Caco-2 (cell line): ENCODE measurements around the gene DOCK3. TPM values are rescaled to one million over a fixed set of nuclear protein-coding genes. Genes with fewer than 3 reads are reported as not detected.
"Not testable (repeated sequence)": the region's sequence is repeated elsewhere in the genome, so short reads cannot be mapped to it uniquely, and the experiment has no call there.

Experiments
- BruUV-seq: library from RNA; stranded (reverse); fragments of 400-500 nt; replicated peaks from 2 replicates; lab custom pipeline; 2021; lab: Mats Ljungman, UMichigan
- CTCF ChIA-PET: fragments of 300-600 bp; sonication (Branson Sonifier 250); formaldehyde crosslinking; loops from one replicate; lab custom pipeline; 2022; ENCODE audit warnings: antibody characterized with exemption; lab: Charles Lee
- POLR2A ChIA-PET: fragments of 300-600 bp; sonication (Branson Sonifier 250); formaldehyde crosslinking; loops from one replicate; lab custom pipeline; 2022; ENCODE audit warnings: antibody characterized with exemption; lab: Charles Lee
- DNase-seq, 2 experiments: peaks; one replicate each; pipeline versions ENCODE4 v3.0.0 to v3.0.0-alpha.2; 2020 to 2022
- H3K27me3 ChIP-seq: replicated peaks from 2 replicates; pipeline ENCODE4 v1.6.0; 2011; ENCODE audit warnings: low read length; ENCODE audit not compliant: control insufficient read depth, insufficient read depth
- H3K36me3 ChIP-seq: 2 replicates; pipeline ENCODE4 v1.5.1; 2011; ENCODE audit warnings: low read length; ENCODE audit not compliant: control insufficient read depth, insufficient read depth
- H3K4me1 ChIP-seq: fragments of 250-450 bp; sonication (Bioruptor Pico); 2 replicates; pipeline ENCODE4 v1.5.1; 2020; ENCODE audit warnings: mild to moderate bottlenecking
- H3K4me3 ChIP-seq: 2 replicates; pipeline ENCODE4 v1.5.1; 2011; ENCODE audit warnings: low read depth, mild to moderate bottlenecking, control low read depth, low read length
- H3K9me3 ChIP-seq: fragments of 250-450 bp; sonication (Bioruptor Pico); 2 replicates; pipeline ENCODE4 v1.5.1; 2020; ENCODE audit warnings: mild to moderate bottlenecking, moderate library complexity
- H3K27ac Mint-ChIP-seq: one replicate; pipeline ENCODE4 v1.8.0; 2022; ENCODE audit warnings: mixed read lengths; ENCODE audit not compliant: unreplicated experiment
- H3K27me3 Mint-ChIP-seq: one replicate; pipeline ENCODE4 v1.8.0; 2022; ENCODE audit warnings: mixed read lengths; ENCODE audit not compliant: insufficient read depth, unreplicated experiment
- H3K36me3 Mint-ChIP-seq: one replicate; pipeline ENCODE4 v1.8.0; 2022; ENCODE audit warnings: mild to moderate bottlenecking, mixed read lengths; ENCODE audit not compliant: insufficient read depth, unreplicated experiment
- H3K4me1 Mint-ChIP-seq: one replicate; pipeline ENCODE4 v1.8.0; 2022; ENCODE audit warnings: low read depth, mixed read lengths; ENCODE audit not compliant: unreplicated experiment
- H3K4me3 Mint-ChIP-seq: one replicate; pipeline ENCODE4 v1.8.0; 2022; ENCODE audit warnings: mild to moderate bottlenecking, moderate library complexity, mixed read lengths; ENCODE audit not compliant: unreplicated experiment
- H3K9me3 Mint-ChIP-seq: one replicate; pipeline ENCODE4 v1.8.0; 2022; ENCODE audit warnings: mixed read lengths; ENCODE audit not compliant: unreplicated experiment
- CTCF ChIP-seq, 2 experiments: fragments of 200-600 bp in 1 of 2; IDR thresholded peaks; 1 replicate in 1 of 2; 2 replicates in 1 of 2; pipeline versions ENCODE4 v1.5.1 to v1.8.0; 2011 to 2022; ENCODE audit warnings: antibody characterized with exemption in 1 of 2, control low read depth in 1 of 2, inconsistent platforms in 1 of 2, low read depth in 1 of 2, low read length in 1 of 2, mild to moderate bottlenecking in 1 of 2, moderate library complexity in 1 of 2; ENCODE audit not compliant: insufficient read depth in 1 of 2, severe bottlenecking in 1 of 2, unreplicated experiment in 1 of 2
- intact Hi-C: fragments of 100-400 bp; cut with micrococcal nuclease; formaldehyde crosslinking; loops from one replicate; pipeline ENCODE4 v1.10.0; 2022; ENCODE audit not compliant: unreplicated experiment
- total RNA-seq: library from RNA; stranded (reverse); gene quantifications from 2 replicates; pipeline ENCODE4 v1.2.3, GENCODE V29; 2022

DOCK3 gene
- total RNA-seq, 1 experiment from 2014 or later: 0.05 TPM

- intact Hi-C loops: no loop called here
- no peaks in the 10 kb centered on the region for H3K27me3 ChIP-seq
- no TSS peak for BruUV-seq
- no peaks in the 10 kb centered on the region for H3K36me3 ChIP-seq
- TF ChIP-seq CTCF (IDR thresholded peaks at IDR 0.05; ENCODE audit: insufficient read depth in 1 of 2, low read depth in 1 of 2, low read length in 1 of 2, severe bottlenecking in 1 of 2, unreplicated experiment in 1 of 2): no peak
- Mint-ChIP-seq H3K4me1 (no peaks in the 10 kb centered on the region), H3K9me3 (no peaks in the 10 kb centered on the region), H3K27ac (no peak overlapping the region), H3K36me3 (no peaks in the 10 kb centered on the region), H3K27me3 (peaks cover 20% of the 10 kb centered on the region), H3K4me3 (no peak overlapping the region)
- no peak for DNase-seq
- ChIA-PET CTCF (no interaction called here), POLR2A (no interaction called here)
- no peak overlapping the region for H3K4me3 ChIP-seq
- no peaks in the 10 kb centered on the region for H3K4me1 ChIP-seq
- no peaks in the 10 kb centered on the region for H3K9me3 ChIP-seq
These were observed 569.2 kb downstream of the DOCK3 start for GRCh38 chr3:51243924-51244323.

- Histone ChIP-seq H3K9me3 (no peaks in the 10 kb centered on the region), H3K4me3 (no peak overlapping the region), H3K27me3 (no peaks in the 10 kb centered on the region), H3K4me1 (no peaks in the 10 kb centered on the region), H3K36me3 (no peaks in the 10 kb centered on the region)
- intact Hi-C loops: no loop called here
- TF ChIP-seq CTCF (IDR thresholded peaks at IDR 0.05; ENCODE audit: insufficient read depth in 1 of 2, low read depth in 1 of 2, low read length in 1 of 2, severe bottlenecking in 1 of 2, unreplicated experiment in 1 of 2): no peak
- no TSS peak for BruUV-seq
- no peaks in the 10 kb centered on the region for H3K4me1 Mint-ChIP-seq
- H3K27ac Mint-ChIP-seq: no peak overlapping the region
- peaks cover 8% of the 10 kb centered on the region for H3K27me3 Mint-ChIP-seq
- H3K36me3 Mint-ChIP-seq: no peaks in the 10 kb centered on the region
- no peak overlapping the region for H3K4me3 Mint-ChIP-seq
- ChIA-PET POLR2A (no interaction called here), CTCF (no interaction called here)
- no peak for DNase-seq
- no peaks in the 10 kb centered on the region for H3K9me3 Mint-ChIP-seq
These were observed 571.1 kb downstream of the DOCK3 start for GRCh38 chr3:51245867-51246266.

GRCh38 chr3:51257870-51258269, 583.1 kb downstream of the DOCK3 start:
- no peaks in the 10 kb centered on the region for H3K9me3 Mint-ChIP-seq
- TF ChIP-seq CTCF (IDR thresholded peaks at IDR 0.05; ENCODE audit: insufficient read depth in 1 of 2, low read depth in 1 of 2, low read length in 1 of 2, severe bottlenecking in 1 of 2, unreplicated experiment in 1 of 2): no peak
- H3K27me3 Mint-ChIP-seq: peaks cover 29% of the 10 kb centered on the region
- no peak overlapping the region for H3K4me3 Mint-ChIP-seq
- ChIA-PET POLR2A (no interaction called here), CTCF (interaction anchor here (0.6 kb wide), 1 partner anchor 641 kb away, joined by 3 read pairs; the partner anchor contains the start of gene MAPKAPK3)
- no peaks in the 10 kb centered on the region for H3K4me1 Mint-ChIP-seq
- no TSS peak for BruUV-seq
- H3K4me3 ChIP-seq: no peak overlapping the region
- intact Hi-C loops: no loop called here
- no peaks in the 10 kb centered on the region for H3K9me3 ChIP-seq
- no peaks in the 10 kb centered on the region for H3K36me3 ChIP-seq
- H3K27me3 ChIP-seq: no peaks in the 10 kb centered on the region
- no peaks in the 10 kb centered on the region for H3K4me1 ChIP-seq
- H3K36me3 Mint-ChIP-seq: no peaks in the 10 kb centered on the region
- no peak overlapping the region for H3K27ac Mint-ChIP-seq
- DNase-seq: no peak

GRCh38 chr3:51264166-51264565, 589.4 kb downstream of the DOCK3 start:
- H3K4me3 ChIP-seq, H3K27me3 ChIP-seq, CTCF ChIA-PET, H3K9me3 Mint-ChIP-seq, DNase-seq, H3K4me1 Mint-ChIP-seq, H3K27ac Mint-ChIP-seq, POLR2A ChIA-PET, H3K36me3 ChIP-seq, H3K9me3 ChIP-seq, H3K4me1 ChIP-seq, H3K36me3 Mint-ChIP-seq, intact Hi-C loops, H3K4me3 Mint-ChIP-seq, BruUV-seq: not testable (repeated sequence)
- H3K27me3 Mint-ChIP-seq: peaks cover 23% of the 10 kb centered on the region
